ENCODE results near the gene ABLIM2. TPM values are rescaled to one million over a fixed set of nuclear protein-coding genes. Genes with fewer than 3 reads are reported as not detected.

Gene ABLIM2
- total and polyA plus RNA-seq, 3 donors from 2014 or later = 5.2 to 7.5 (median 6.9) TPM

DNA sequence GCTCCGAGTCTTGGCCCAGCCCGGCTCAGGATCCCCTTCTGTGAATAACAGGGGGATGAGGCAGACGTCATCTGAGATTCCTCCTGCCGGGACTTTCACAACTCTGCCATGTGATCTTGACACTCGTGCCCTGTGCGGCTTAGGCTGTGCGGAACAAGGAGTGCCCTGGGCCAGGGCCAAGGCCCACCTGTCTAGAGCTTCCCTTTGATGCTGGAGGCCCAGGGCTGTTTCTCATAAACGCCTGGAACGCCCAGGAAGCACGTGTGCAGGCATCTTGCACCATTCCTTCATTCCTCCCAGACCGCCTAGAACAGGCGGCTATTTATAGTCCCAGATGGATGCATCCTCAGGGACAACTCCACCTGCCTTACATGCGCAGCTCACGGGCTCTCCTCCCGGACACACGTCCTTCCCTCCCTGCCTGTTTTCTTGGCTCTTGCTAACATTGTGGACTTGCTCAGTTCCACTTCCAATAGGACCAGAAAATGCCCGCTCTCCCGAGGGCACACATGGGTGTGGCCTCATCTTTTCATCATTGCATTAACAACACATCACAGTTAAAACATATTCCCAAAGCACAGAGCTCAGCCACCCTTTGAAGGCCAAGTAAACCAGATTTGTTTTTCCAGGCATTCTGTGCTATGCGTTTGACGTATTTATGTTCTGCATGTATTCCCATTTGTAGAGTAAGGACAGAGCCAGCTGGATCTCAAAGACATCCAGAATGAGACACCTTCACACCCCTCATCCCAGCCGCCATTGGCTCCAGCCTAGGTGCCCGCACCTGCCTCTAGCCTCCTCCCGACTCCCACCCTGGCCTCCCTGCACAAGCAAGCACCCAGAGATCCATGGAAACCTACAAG is 57.2 kb downstream of the ABLIM2 start:
- peak; percentile 80 for DNase-seq
- TF ChIP-seq, protein P1, sequence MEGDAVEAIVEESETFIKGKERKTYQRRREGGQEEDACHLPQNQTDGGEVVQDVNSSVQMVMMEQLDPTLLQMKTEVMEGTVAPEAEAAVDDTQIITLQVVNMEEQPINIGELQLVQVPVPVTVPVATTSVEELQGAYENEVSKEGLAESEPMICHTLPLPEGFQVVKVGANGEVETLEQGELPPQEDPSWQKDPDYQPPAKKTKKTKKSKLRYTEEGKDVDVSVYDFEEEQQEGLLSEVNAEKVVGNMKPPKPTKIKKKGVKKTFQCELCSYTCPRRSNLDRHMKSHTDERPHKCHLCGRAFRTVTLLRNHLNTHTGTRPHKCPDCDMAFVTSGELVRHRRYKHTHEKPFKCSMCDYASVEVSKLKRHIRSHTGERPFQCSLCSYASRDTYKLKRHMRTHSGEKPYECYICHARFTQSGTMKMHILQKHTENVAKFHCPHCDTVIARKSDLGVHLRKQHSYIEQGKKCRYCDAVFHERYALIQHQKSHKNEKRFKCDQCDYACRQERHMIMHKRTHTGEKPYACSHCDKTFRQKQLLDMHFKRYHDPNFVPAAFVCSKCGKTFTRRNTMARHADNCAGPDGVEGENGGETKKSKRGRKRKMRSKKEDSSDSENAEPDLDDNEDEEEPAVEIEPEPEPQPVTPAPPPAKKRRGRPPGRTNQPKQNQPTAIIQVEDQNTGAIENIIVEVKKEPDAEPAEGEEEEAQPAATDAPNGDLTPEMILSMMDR (IDR thresholded peaks at IDR 0.05) = no peak
- no peak for TF ChIP-seq POLR2A (IDR thresholded peaks at IDR 0.05)
- Histone ChIP-seq H3K36me3 (ENCODE audit: low read depth, missing control alignments) (no peaks in the 10 kb centered on the region), H3K27me3 (no peaks in the 10 kb centered on the region), H3K9me3 (no peaks in the 10 kb centered on the region), H3K27ac (peak overlapping the region; percentile 41 to 59), H3K4me1 (peaks cover 15% of the 10 kb centered on the region), H3K4me3 (no peak overlapping the region)
- intact Hi-C loops (cut with DNase I; ENCODE audit: low total_unique reads) = no loop called here
- 59 to 69% methylated on average over 12 to 23 of the region's 23 CpGs for WGBS, 2 donors

DNA sequence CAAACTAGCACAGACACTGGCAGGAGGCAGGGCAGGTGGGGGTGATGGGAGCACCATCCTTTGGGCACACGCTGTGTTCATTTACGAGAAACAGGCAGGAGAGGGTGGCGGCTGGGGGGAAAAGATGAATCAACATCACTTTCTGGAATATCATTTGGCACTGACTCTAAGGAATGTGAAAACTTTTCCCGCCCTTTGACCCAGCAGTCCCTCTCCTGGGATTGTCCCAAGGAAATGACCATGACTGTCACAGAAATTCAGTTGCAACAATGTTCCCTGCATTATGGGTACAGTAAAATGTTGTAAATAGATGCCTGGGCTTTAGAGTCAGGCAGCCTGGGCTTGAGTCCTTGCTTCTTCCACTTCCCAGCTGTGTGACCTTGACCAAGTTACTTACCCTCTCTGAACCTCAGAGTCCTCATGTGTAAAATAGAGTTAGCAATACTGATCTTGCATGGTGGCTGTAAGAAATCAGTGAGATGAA is 58.6 kb downstream of the ABLIM2 start:
- Histone ChIP-seq H3K9me3 (no peaks in the 10 kb centered on the region), H3K27ac (peak overlapping the region in 1 of 2 donors; percentile 45), H3K4me3 (no peak overlapping the region), H3K36me3 (ENCODE audit: low read depth, missing control alignments) (no peaks in the 10 kb centered on the region), H3K4me1 (peaks cover 15% of the 10 kb centered on the region), H3K27me3 (no peaks in the 10 kb centered on the region)
- peak; percentile 31 for DNase-seq
- 52 to 57% methylated on average over 4 of the region's 4 CpGs for WGBS, 2 donors
- TF ChIP-seq POLR2A (IDR thresholded peaks at IDR 0.05) = no peak
- TF ChIP-seq, protein P1 (IDR thresholded peaks at IDR 0.05) = no peak
- intact Hi-C loops (cut with DNase I; ENCODE audit: low total_unique reads) = no loop called here

DNA sequence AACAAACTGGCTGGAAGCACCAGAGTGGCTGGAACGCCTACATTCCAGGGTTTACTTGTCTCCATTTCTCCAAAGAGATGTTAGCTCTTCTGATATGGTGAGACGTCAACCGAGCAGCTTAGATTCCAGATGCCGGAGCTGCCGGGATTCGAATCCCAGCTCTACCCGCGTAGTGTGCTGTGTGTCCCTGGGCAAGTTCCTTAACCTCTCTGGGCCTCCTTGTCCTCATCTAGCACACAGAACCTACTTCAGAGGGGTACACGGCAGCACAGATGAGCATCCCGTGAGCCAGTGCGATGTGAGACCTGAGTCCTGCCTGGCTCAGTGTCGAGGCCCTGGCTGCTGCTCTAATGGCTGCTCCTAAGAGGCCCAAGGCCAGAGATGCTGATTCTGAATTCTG is 60.1 kb downstream of the ABLIM2 start:
- Histone ChIP-seq H3K27me3 (no peaks in the 10 kb centered on the region), H3K9me3 (no peaks in the 10 kb centered on the region), H3K4me3 (no peak overlapping the region), H3K36me3 (ENCODE audit: low read depth, missing control alignments) (no peaks in the 10 kb centered on the region), H3K4me1 (peaks cover 15% of the 10 kb centered on the region), H3K27ac (no peak overlapping the region)
- DNase-seq = no peak
- TF ChIP-seq POLR2A (IDR thresholded peaks at IDR 0.05) = no peak
- TF ChIP-seq, protein P1 (IDR thresholded peaks at IDR 0.05) = no peak
- intact Hi-C loops (cut with DNase I; ENCODE audit: low total_unique reads) = no loop called here
- 94 to 98% methylated on average over 12 of the region's 12 CpGs for WGBS, 2 donors

DNA sequence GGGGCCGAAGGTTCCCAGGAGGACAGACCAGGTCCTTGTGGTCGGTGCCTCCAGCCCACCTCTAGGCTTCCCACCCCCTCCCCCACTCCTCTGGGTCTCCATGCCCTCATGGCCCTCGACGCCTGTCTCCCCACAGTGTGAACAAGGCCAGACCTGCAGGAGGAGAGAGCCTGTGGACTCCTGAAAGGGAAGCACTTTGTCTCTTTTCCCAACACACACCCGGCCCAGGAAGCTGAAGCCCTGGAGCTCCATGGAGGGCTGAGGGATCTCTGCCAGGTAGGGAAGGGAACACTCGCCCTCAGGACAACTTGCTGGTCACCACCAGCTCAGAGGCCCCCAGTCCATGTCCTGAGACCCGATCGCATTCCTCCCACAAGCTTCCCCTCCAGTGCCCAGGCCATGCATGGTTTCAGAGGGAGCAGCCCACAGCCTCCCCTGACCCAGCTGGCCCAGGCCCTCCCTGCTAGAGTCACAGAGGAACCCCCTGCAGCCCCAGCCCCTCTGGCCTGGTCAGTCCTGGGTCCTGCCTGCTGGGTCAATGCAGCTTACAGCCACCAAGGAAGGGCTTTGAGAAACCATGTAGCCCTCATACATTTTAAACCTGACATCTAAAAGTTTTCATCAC is 60.8 kb downstream of the ABLIM2 start:
- no peak for DNase-seq
- Histone ChIP-seq H3K9me3 (no peaks in the 10 kb centered on the region), H3K4me1 (peaks cover 15% of the 10 kb centered on the region), H3K27ac (no peak overlapping the region), H3K4me3 (no peak overlapping the region), H3K36me3 (ENCODE audit: low read depth, missing control alignments) (no peaks in the 10 kb centered on the region), H3K27me3 (no peaks in the 10 kb centered on the region)
- TF ChIP-seq, protein P1 (IDR thresholded peaks at IDR 0.05) = no peak
- WGBS, 2 donors = 92 to 95% methylated on average over 8 of the region's 8 CpGs
- intact Hi-C loops (cut with DNase I; ENCODE audit: low total_unique reads) = no loop called here
